HG02678 (cell line): ENCODE measurements around the gene LRRC56.

Source experiments
- ATAC-seq: cut with Tn5 transposase; IDR thresholded peaks from one replicate; pipeline ENCODE4 v1.9.1; 2021; ENCODE audit warnings: mild to moderate bottlenecking, moderate library complexity; ENCODE audit not compliant: unreplicated experiment

Gene LRRC56

GRCh38 chr11:556662-557256 lies 19.4 kb downstream of the LRRC56 start:
- ATAC-seq, result no peak

GRCh38 chr11:557328-558132 lies 20.2 kb downstream of the LRRC56 start:
- no peak for ATAC-seq

GRCh38 chr11:558503-558902 lies 21.2 kb downstream of the LRRC56 start:
- no peak for ATAC-seq

- no peak for ATAC-seq
Observed at GRCh38 chr11:559020-559620, 21.8 kb downstream of the LRRC56 start.

- ATAC-seq, result no peak
Observed at GRCh38 chr11:559712-560304, 22.5 kb downstream of the LRRC56 start.

- peak; percentile 87 for ATAC-seq
Observed at GRCh38 chr11:560305-561147, 23.2 kb downstream of the LRRC56 start, which contains the start of the genes LMNTD2 and RASSF7. Gene LMNTD2, minus strand, starts transcription at chr11:560738. Its CDS starts 22 bp downstream, at chr11:560716. Gene RASSF7, plus strand, starts transcription at chr11:560970. Its CDS starts 799 bp downstream, at chr11:561769.

- peak; percentile 15 for ATAC-seq
Observed at GRCh38 chr11:561148-562003, 24.0 kb downstream of the LRRC56 start.

GRCh38 chr11:562046-562645 lies 24.8 kb downstream of the LRRC56 start:
- no peak for ATAC-seq

- ATAC-seq, result no peak
Observed at GRCh38 chr11:563066-563811, 25.9 kb downstream of the LRRC56 start.

- ATAC-seq, result no peak
Observed at GRCh38 chr11:563812-564578, 26.7 kb downstream of the LRRC56 start.

GRCh38 chr11:565921-566509 lies 28.7 kb downstream of the LRRC56 start:
- no peak for ATAC-seq

GRCh38 chr11:567011-567628 lies 29.8 kb downstream of the LRRC56 start:
- ATAC-seq, result no peak

- no peak for ATAC-seq
Observed at GRCh38 chr11:567629-568292, 30.4 kb downstream of the LRRC56 start.

GRCh38 chr11:568306-569157 lies 31.2 kb downstream of the LRRC56 start:
- ATAC-seq, result peak; percentile 90

- ATAC-seq, result no peak
Observed at GRCh38 chr11:569158-569885, 32.0 kb downstream of the LRRC56 start.
